ENCODE data around the gene MRPL37.

Gene MRPL37

DNA sequence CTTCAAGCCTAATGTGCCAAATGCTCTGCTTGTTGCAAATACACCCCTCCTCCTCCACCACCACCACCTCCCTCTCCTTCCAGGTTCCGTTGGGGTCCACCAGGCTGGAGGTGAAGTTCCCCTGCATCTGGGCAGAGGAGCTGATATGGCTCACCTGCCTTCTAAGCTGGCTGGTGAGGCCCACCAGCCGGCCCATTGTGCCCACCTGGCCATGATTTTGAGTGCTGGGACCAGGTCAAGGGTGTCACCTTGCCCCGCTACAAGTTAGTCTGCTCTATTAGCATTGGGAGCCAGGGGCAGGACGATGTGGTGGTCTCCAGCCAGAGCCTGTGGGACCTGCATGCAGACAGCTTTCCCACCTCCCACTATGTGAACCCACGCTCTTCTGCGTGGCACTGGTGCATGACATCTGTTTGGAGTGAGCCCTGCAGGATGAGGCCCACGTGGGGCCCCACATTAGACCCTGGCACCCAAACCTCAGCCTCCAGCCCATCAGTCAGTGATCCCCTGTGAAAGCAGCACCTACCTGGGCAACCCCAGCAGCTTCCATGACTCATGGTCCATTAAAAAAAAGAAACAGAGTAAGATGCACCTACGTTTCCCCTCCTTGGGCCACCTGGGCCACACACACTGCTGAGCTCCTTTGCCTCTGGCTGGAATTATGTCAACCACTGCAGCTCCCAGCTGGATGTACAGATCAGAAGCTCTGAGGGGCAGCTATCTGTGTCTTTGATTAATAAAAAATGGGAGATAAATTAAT, 31.6 kb upstream of the MRPL37 start:
- Histone ChIP-seq H3K36me3 (ENCODE audit: insufficient read depth, low read length) (no peaks in the 10 kb centered on the region), H3K79me2 (ENCODE audit: insufficient read depth, low read length) (no peaks in the 10 kb centered on the region), H3K9ac (ENCODE audit: low read depth, low read length, poor library complexity, severe bottlenecking) (no peak overlapping the region), H2AFZ (ENCODE audit: low read length) (no peak overlapping the region), H3K4me2 (ENCODE audit: low read depth, low read length, poor library complexity, severe bottlenecking) (no peak overlapping the region), H3K9me3 (ENCODE audit: insufficient read depth, low read depth, low read length) (no peaks in the 10 kb centered on the region), H3K4me1 (ENCODE audit: insufficient read depth, low read length, poor library complexity, severe bottlenecking) (no peaks in the 10 kb centered on the region), H3F3A (ENCODE audit: low read depth) (no peaks in the 10 kb centered on the region), H3K9me2 (replicated peaks; ENCODE audit: low read depth, low read length) (no peaks in the 10 kb centered on the region), H3K27me3 (ENCODE audit: insufficient read depth, low read length, poor library complexity, severe bottlenecking) (no peaks in the 10 kb centered on the region), H4K20me1 (ENCODE audit: insufficient read depth, low read length, poor library complexity, severe bottlenecking) (no peaks in the 10 kb centered on the region), H3K4me3 (ENCODE audit: low read length, poor library complexity, severe bottlenecking) (no peak overlapping the region)
- TF ChIP-seq, protein P1, sequence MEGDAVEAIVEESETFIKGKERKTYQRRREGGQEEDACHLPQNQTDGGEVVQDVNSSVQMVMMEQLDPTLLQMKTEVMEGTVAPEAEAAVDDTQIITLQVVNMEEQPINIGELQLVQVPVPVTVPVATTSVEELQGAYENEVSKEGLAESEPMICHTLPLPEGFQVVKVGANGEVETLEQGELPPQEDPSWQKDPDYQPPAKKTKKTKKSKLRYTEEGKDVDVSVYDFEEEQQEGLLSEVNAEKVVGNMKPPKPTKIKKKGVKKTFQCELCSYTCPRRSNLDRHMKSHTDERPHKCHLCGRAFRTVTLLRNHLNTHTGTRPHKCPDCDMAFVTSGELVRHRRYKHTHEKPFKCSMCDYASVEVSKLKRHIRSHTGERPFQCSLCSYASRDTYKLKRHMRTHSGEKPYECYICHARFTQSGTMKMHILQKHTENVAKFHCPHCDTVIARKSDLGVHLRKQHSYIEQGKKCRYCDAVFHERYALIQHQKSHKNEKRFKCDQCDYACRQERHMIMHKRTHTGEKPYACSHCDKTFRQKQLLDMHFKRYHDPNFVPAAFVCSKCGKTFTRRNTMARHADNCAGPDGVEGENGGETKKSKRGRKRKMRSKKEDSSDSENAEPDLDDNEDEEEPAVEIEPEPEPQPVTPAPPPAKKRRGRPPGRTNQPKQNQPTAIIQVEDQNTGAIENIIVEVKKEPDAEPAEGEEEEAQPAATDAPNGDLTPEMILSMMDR (conservative IDR thresholded peaks at IDR 0.05; ENCODE audit: low read length): no peak
- no peak for TF ChIP-seq EZH2phosphoT487 (IDR thresholded peaks at IDR 0.05; ENCODE audit: borderline replicate concordance)

DNA sequence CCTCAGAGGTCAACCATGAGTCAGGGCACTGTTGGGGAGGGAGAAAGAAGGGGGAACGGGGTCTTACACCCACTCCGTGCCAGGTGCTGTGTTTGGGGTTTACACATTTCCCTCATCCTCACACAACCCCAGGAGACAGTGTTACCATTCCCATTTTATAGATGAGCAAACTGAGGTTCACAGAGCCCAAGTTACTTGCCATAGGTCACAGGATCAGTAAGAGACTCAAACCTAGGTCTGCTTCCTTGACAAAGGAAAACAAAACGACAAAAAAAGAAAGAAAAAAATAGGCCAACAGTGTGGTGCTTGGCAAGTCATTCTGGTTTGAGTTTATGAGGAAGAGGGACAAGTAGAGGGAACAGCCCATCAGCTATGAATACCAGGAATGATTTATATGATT, 30.9 kb upstream of the MRPL37 start:
- Histone ChIP-seq H3K79me2 (ENCODE audit: insufficient read depth, low read length) (no peaks in the 10 kb centered on the region), H3K27me3 (ENCODE audit: insufficient read depth, low read length, poor library complexity, severe bottlenecking) (no peaks in the 10 kb centered on the region), H3K4me3 (ENCODE audit: low read length, poor library complexity, severe bottlenecking) (no peak overlapping the region), H3K9ac (ENCODE audit: low read depth, low read length, poor library complexity, severe bottlenecking) (no peak overlapping the region), H3K4me1 (ENCODE audit: insufficient read depth, low read length, poor library complexity, severe bottlenecking) (peaks cover 5% of the 10 kb centered on the region), H3K9me3 (ENCODE audit: insufficient read depth, low read depth, low read length) (no peaks in the 10 kb centered on the region), H3F3A (ENCODE audit: low read depth) (no peaks in the 10 kb centered on the region), H2AFZ (ENCODE audit: low read length) (no peak overlapping the region), H4K20me1 (ENCODE audit: insufficient read depth, low read length, poor library complexity, severe bottlenecking) (no peaks in the 10 kb centered on the region), H3K4me2 (ENCODE audit: low read depth, low read length, poor library complexity, severe bottlenecking) (no peak overlapping the region), H3K36me3 (ENCODE audit: insufficient read depth, low read length) (no peaks in the 10 kb centered on the region), H3K9me2 (replicated peaks; ENCODE audit: low read depth, low read length) (no peaks in the 10 kb centered on the region)
- TF ChIP-seq, protein P1 (conservative IDR thresholded peaks at IDR 0.05; ENCODE audit: low read length): no peak
- no peak for TF ChIP-seq EZH2phosphoT487 (IDR thresholded peaks at IDR 0.05; ENCODE audit: borderline replicate concordance)

DNA sequence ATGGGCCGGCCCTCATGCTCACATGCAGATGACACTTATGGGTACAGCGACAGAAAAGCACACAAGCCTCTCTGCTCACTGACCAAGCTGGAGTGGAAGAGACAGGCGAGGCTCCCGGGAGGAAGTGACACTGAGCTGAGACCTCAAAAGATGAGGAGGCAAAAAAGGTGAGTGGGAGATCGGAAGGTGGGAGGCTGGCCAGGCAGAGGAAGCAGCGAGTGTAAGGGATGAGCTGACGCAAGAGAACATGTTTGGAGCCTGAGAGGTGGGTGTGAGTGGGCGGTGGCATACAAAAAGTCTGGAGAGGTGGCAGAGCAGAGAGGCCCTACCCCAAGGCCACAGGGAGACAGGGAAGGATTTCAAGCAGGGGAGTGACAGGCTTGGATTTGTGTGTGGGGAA, 29.0 kb upstream of the MRPL37 start:
- H3K9ac ChIP-seq (ENCODE audit: low read depth, low read length, poor library complexity, severe bottlenecking): no peak overlapping the region
- H3K9me2 ChIP-seq (replicated peaks; ENCODE audit: low read depth, low read length): no peaks in the 10 kb centered on the region
- H3K79me2 ChIP-seq (ENCODE audit: insufficient read depth, low read length): no peaks in the 10 kb centered on the region
- H3F3A ChIP-seq (ENCODE audit: low read depth): no peaks in the 10 kb centered on the region
- H3K36me3 ChIP-seq (ENCODE audit: insufficient read depth, low read length): no peaks in the 10 kb centered on the region
- peaks cover 7% of the 10 kb centered on the region for H3K4me1 ChIP-seq (ENCODE audit: insufficient read depth, low read length, poor library complexity, severe bottlenecking)
- no peaks in the 10 kb centered on the region for H4K20me1 ChIP-seq (ENCODE audit: insufficient read depth, low read length, poor library complexity, severe bottlenecking)
- H3K27me3 ChIP-seq (ENCODE audit: insufficient read depth, low read length, poor library complexity, severe bottlenecking): no peaks in the 10 kb centered on the region
- H3K4me3 ChIP-seq (ENCODE audit: low read length, poor library complexity, severe bottlenecking): no peak overlapping the region
- H2AFZ ChIP-seq (ENCODE audit: low read length): no peak overlapping the region
- TF ChIP-seq, protein P1 (conservative IDR thresholded peaks at IDR 0.05; ENCODE audit: low read length): no peak
- TF ChIP-seq EZH2phosphoT487 (IDR thresholded peaks at IDR 0.05; ENCODE audit: borderline replicate concordance): no peak
- H3K9me3 ChIP-seq (ENCODE audit: insufficient read depth, low read depth, low read length): no peaks in the 10 kb centered on the region
- H3K4me2 ChIP-seq (ENCODE audit: low read depth, low read length, poor library complexity, severe bottlenecking): no peak overlapping the region

Measured in Loucy (cell line).